CD4-positive, alpha-beta T cell treated with Interleukin-12 subunit alpha and Interleukin-12 subunit beta, for 1 hour (primary cell): ENCODE measurements around the gene POU2AF3.

Experiments
- DNase-seq: peaks from one replicate; pipeline ENCODE4 v3.0.0-alpha.2; 2020

Gene POU2AF3

GRCh38 chr11:111329306-111330204 is 31.2 kb downstream of the POU2AF3 start:
- no peak for DNase-seq

GRCh38 chr11:111330234-111330893 is 32.0 kb downstream of the POU2AF3 start:
- DNase-seq: no peak

GRCh38 chr11:111331711-111332479 is 33.5 kb downstream of the POU2AF3 start:
- no peak for DNase-seq

- no peak for DNase-seq
These were observed 36.5 kb downstream of the POU2AF3 start for GRCh38 chr11:111334532-111335502.

GRCh38 chr11:111335549-111335948 is 37.2 kb downstream of the POU2AF3 start:
- no peak for DNase-seq

GRCh38 chr11:111336062-111336461 is 37.7 kb downstream of the POU2AF3 start:
- DNase-seq: no peak

GRCh38 chr11:111336582-111337256 is 38.4 kb downstream of the POU2AF3 start:
- DNase-seq: no peak

GRCh38 chr11:111339758-111340388 is 41.5 kb downstream of the POU2AF3 start:
- no peak for DNase-seq

- DNase-seq: no peak
These were observed 44.0 kb downstream of the POU2AF3 start for GRCh38 chr11:111342329-111342728.

- no peak for DNase-seq
These were observed 45.7 kb downstream of the POU2AF3 start for GRCh38 chr11:111344032-111344431.

- no peak for DNase-seq
These were observed 48.8 kb downstream of the POU2AF3 start for GRCh38 chr11:111347002-111347722.

- DNase-seq: no peak
These were observed 49.4 kb downstream of the POU2AF3 start for GRCh38 chr11:111347723-111348115.

- DNase-seq: no peak
These were observed 49.8 kb downstream of the POU2AF3 start for GRCh38 chr11:111348147-111348546.

- DNase-seq: no peak
These were observed 50.9 kb downstream of the POU2AF3 start for GRCh38 chr11:111349191-111349695.

- DNase-seq: no peak
These were observed 52.5 kb downstream of the POU2AF3 start for GRCh38 chr11:111350811-111351210.

GRCh38 chr11:111351374-111352055 is 53.2 kb downstream of the POU2AF3 start:
- DNase-seq: no peak

- no peak for DNase-seq
These were observed 53.9 kb downstream of the POU2AF3 start for GRCh38 chr11:111352231-111352746.

GRCh38 chr11:111352935-111353710 is 54.8 kb downstream of the POU2AF3 start:
- DNase-seq: no peak
